Mesendoderm (in vitro differentiated cells): ENCODE results near the gene GID8.

Experiments used
- DNase-seq: peaks from one replicate; pipeline ENCODE4 v3.0.0; 2013
- H2AK5ac ChIP-seq: 2 replicates; pipeline ENCODE4 v1.6.1; 2013; ENCODE audit warnings: low read length, inconsistent platforms
- H2BK120ac ChIP-seq: 2 replicates; pipeline ENCODE4 v1.6.1; 2013; ENCODE audit warnings: low read depth, mild to moderate bottlenecking, low read length, moderate library complexity, mixed read lengths
- H2BK15ac ChIP-seq: replicated peaks from 2 replicates; pipeline ENCODE4 v1.6.1; 2013; ENCODE audit warnings: low read depth, mild to moderate bottlenecking, moderate library complexity
- H2BK5ac ChIP-seq: 2 replicates; pipeline ENCODE4 v1.6.1; 2013; ENCODE audit warnings: low read length, inconsistent platforms
- H3K18ac ChIP-seq: 2 replicates; pipeline ENCODE4 v1.6.1; 2013; ENCODE audit warnings: mild to moderate bottlenecking, low read length, mixed read lengths
- H3K23ac ChIP-seq: one replicate; pipeline ENCODE4 v1.6.1; 2013; ENCODE audit warnings: low read length
- H3K27ac ChIP-seq: 2 replicates; pipeline ENCODE4 v1.5.1; 2013; ENCODE audit warnings: low read depth, mild to moderate bottlenecking, inconsistent platforms, low read length, moderate library complexity
- H3K27me3 ChIP-seq: 2 replicates; pipeline ENCODE4 v1.6.1; 2013; ENCODE audit warnings: low read length, control low read depth, mild to moderate bottlenecking, inconsistent platforms; ENCODE audit not compliant: insufficient read depth, poor library complexity
- H3K36me3 ChIP-seq: 2 replicates; pipeline ENCODE4 v1.6.1; 2013; ENCODE audit warnings: low read length, inconsistent platforms; ENCODE audit not compliant: control insufficient read depth, insufficient read depth
- H3K4ac ChIP-seq: one replicate; pipeline ENCODE4 v1.6.1; 2013; ENCODE audit warnings: low read depth, mild to moderate bottlenecking, low read length, moderate library complexity
- H3K4me1 ChIP-seq: 2 replicates; pipeline ENCODE4 v1.6.1; 2013; ENCODE audit warnings: low read depth, low read length, inconsistent platforms; ENCODE audit not compliant: control insufficient read depth
- H3K4me2 ChIP-seq: 2 replicates; pipeline ENCODE4 v1.6.1; 2013; ENCODE audit warnings: low read length
- H3K4me3 ChIP-seq: 2 replicates; pipeline ENCODE4 v1.5.1; 2013; ENCODE audit warnings: mild to moderate bottlenecking, low read length
- H3K56ac ChIP-seq: one replicate; pipeline ENCODE4 v1.6.1; 2013; ENCODE audit warnings: low read length
- H3K79me1 ChIP-seq: 2 replicates; pipeline ENCODE4 v1.6.1; 2013; ENCODE audit warnings: low read length, inconsistent platforms
- H3K79me2 ChIP-seq: 2 replicates; pipeline ENCODE4 v1.6.1; 2013; ENCODE audit warnings: mild to moderate bottlenecking, low read length; ENCODE audit not compliant: control insufficient read depth, insufficient read depth
- H3K9ac ChIP-seq: 2 replicates; pipeline ENCODE4 v1.6.1; 2013; ENCODE audit warnings: low read length, inconsistent platforms
- H4K5ac ChIP-seq: one replicate; pipeline ENCODE4 v1.6.1; 2013; ENCODE audit warnings: low read length
- H4K8ac ChIP-seq: one replicate; pipeline ENCODE4 v1.6.1; 2013; ENCODE audit warnings: low read depth, mild to moderate bottlenecking, control low read depth, low read length, moderate library complexity
- whole genome bisulfite sequencing: extraction: QIAGEN DNeasy Blood & Tissue Kit; methylation state at CpG from one replicate; pipeline ENCODE4 v1.1.7; 2013; ENCODE audit warnings: low lambda C conversion rate, missing lambda C conversion rate; ENCODE audit not compliant: insufficient coverage; ENCODE audit errors: extremely low coverage; 5-methylcytosine and 5-hydroxymethylcytosine counted together

GID8 gene

GRCh38 chr20:62905536-62906117 lies 32.3 kb upstream of the GID8 start:
- H3K4me1 ChIP-seq, result no peaks in the 10 kb centered on the region
- H3K4me3 ChIP-seq, result no peak overlapping the region
- no peak overlapping the region for H4K8ac ChIP-seq
- H2BK5ac ChIP-seq, result no peak overlapping the region
- no peaks in the 10 kb centered on the region for H3K27me3 ChIP-seq
- peaks cover 19% of the 10 kb centered on the region for H3K79me1 ChIP-seq
- H3K4me2 ChIP-seq, result no peak overlapping the region
- no peak overlapping the region for H4K5ac ChIP-seq
- H3K9ac ChIP-seq, result no peak overlapping the region
- no peak overlapping the region for H3K18ac ChIP-seq
- H3K27ac ChIP-seq, result no peak overlapping the region
- DNase-seq, result no peak
- H2BK120ac ChIP-seq, result no peak overlapping the region
- H3K36me3 ChIP-seq, result peaks cover 30% of the 10 kb centered on the region
- peaks cover 19% of the 10 kb centered on the region for H3K79me2 ChIP-seq
- H3K56ac ChIP-seq, result no peak overlapping the region
- no peak overlapping the region for H3K4ac ChIP-seq
- H2AK5ac ChIP-seq, result no peak overlapping the region
- WGBS, result no CpG with 5 or more reads among the region's 17 CpGs
- H2BK15ac ChIP-seq, result no peak overlapping the region
- H3K23ac ChIP-seq, result no peak overlapping the region

- Histone ChIP-seq H3K18ac (no peak overlapping the region), H3K23ac (no peak overlapping the region), H3K36me3 (peaks cover 36% of the 10 kb centered on the region), H3K56ac (no peak overlapping the region), H3K4ac (no peak overlapping the region), H3K4me3 (no peak overlapping the region), H2AK5ac (no peak overlapping the region), H3K4me2 (no peak overlapping the region), H3K79me1 (peaks cover 20% of the 10 kb centered on the region), H4K8ac (no peak overlapping the region), H3K4me1 (no peaks in the 10 kb centered on the region), H4K5ac (no peak overlapping the region), H2BK15ac (no peak overlapping the region), H3K79me2 (peaks cover 25% of the 10 kb centered on the region), H2BK120ac (no peak overlapping the region), H3K9ac (no peak overlapping the region), H2BK5ac (no peak overlapping the region), H3K27ac (no peak overlapping the region), H3K27me3 (no peaks in the 10 kb centered on the region)
- WGBS, result no CpG with 5 or more reads among the region's 16 CpGs
- no peak for DNase-seq
These were observed 31.7 kb upstream of the GID8 start for GRCh38 chr20:62906209-62906608.

GRCh38 chr20:62906647-62907375 lies 31.1 kb upstream of the GID8 start:
- Histone ChIP-seq H2BK120ac (no peak overlapping the region), H3K36me3 (peaks cover 39% of the 10 kb centered on the region)
- no CpG with 5 or more reads among the region's 31 CpGs for WGBS

GRCh38 chr20:62907384-62908317 lies 30.3 kb upstream of the GID8 start:
- no peak overlapping the region for H2BK15ac ChIP-seq
- DNase-seq, result peak; percentile 42
- H3K36me3 ChIP-seq, result peaks cover 40% of the 10 kb centered on the region
- no peak overlapping the region for H3K4me2 ChIP-seq
- no peak overlapping the region for H2AK5ac ChIP-seq
- no CpG with 5 or more reads among the region's 16 CpGs for WGBS
- no peak overlapping the region for H3K56ac ChIP-seq
- no peak overlapping the region for H3K27ac ChIP-seq
- H4K8ac ChIP-seq, result no peak overlapping the region
- H3K27me3 ChIP-seq, result no peaks in the 10 kb centered on the region
- H3K4ac ChIP-seq, result no peak overlapping the region
- H3K4me3 ChIP-seq, result no peak overlapping the region
- H2BK120ac ChIP-seq, result no peak overlapping the region
- no peak overlapping the region for H2BK5ac ChIP-seq
- H3K9ac ChIP-seq, result no peak overlapping the region
- H3K4me1 ChIP-seq, result no peaks in the 10 kb centered on the region
- no peak overlapping the region for H3K23ac ChIP-seq
- peaks cover 36% of the 10 kb centered on the region for H3K79me2 ChIP-seq
- peaks cover 28% of the 10 kb centered on the region for H3K79me1 ChIP-seq
- H3K18ac ChIP-seq, result no peak overlapping the region
- H4K5ac ChIP-seq, result no peak overlapping the region

More at GRCh38 chr20:62906647-62907375, 31.1 kb upstream of the GID8 start:
- Histone ChIP-seq H3K4me2 (no peak overlapping the region), H3K79me2 (peaks cover 30% of the 10 kb centered on the region), H3K23ac (no peak overlapping the region), H2BK5ac (no peak overlapping the region), H2BK15ac (no peak overlapping the region), H4K8ac (no peak overlapping the region), H3K27me3 (no peaks in the 10 kb centered on the region), H3K27ac (no peak overlapping the region), H3K4me1 (no peaks in the 10 kb centered on the region), H3K56ac (no peak overlapping the region), H3K4me3 (no peak overlapping the region), H3K79me1 (peaks cover 25% of the 10 kb centered on the region), H3K9ac (no peak overlapping the region), H4K5ac (no peak overlapping the region), H2AK5ac (no peak overlapping the region), H3K4ac (no peak overlapping the region), H3K18ac (no peak overlapping the region)
- no peak for DNase-seq

- H3K27me3 ChIP-seq, result no peaks in the 10 kb centered on the region
- no peak overlapping the region for H4K8ac ChIP-seq
- no peak overlapping the region for H3K4ac ChIP-seq
- no peak overlapping the region for H2BK5ac ChIP-seq
- no peak overlapping the region for H3K9ac ChIP-seq
- no peak overlapping the region for H3K4me2 ChIP-seq
- peaks cover 38% of the 10 kb centered on the region for H3K36me3 ChIP-seq
- no peak overlapping the region for H3K18ac ChIP-seq
- H4K5ac ChIP-seq, result no peak overlapping the region
- no peak overlapping the region for H3K4me3 ChIP-seq
- H3K56ac ChIP-seq, result no peak overlapping the region
- H2BK120ac ChIP-seq, result no peak overlapping the region
- no peak overlapping the region for H2BK15ac ChIP-seq
- H3K79me1 ChIP-seq, result peaks cover 31% of the 10 kb centered on the region
- DNase-seq, result no peak
- no CpG with 5 or more reads among the region's 18 CpGs for WGBS
- H2AK5ac ChIP-seq, result no peak overlapping the region
- H3K23ac ChIP-seq, result no peak overlapping the region
- no peak overlapping the region for H3K27ac ChIP-seq
- H3K4me1 ChIP-seq, result no peaks in the 10 kb centered on the region
- H3K79me2 ChIP-seq, result peaks cover 50% of the 10 kb centered on the region
These were observed 28.8 kb upstream of the GID8 start for GRCh38 chr20:62908971-62909791.
